OCI-LY7 (cell line): Measurements from ENCODE around the gene CTSH. TPM values are rescaled to one million over a fixed set of nuclear protein-coding genes. Genes with fewer than 3 reads are reported as not detected.

Experiments
- BruUV-seq: library from RNA; stranded (reverse); fragments of 400-500 nt; replicated peaks from 2 replicates; lab custom pipeline; 2021; lab: Mats Ljungman, UMichigan
- CTCF ChIA-PET: fragments of 300-600 bp; sonication (Branson Sonifier 250); formaldehyde crosslinking; loops from one replicate; lab custom pipeline; 2022; ENCODE audit warnings: antibody characterized with exemption; ENCODE audit not compliant: unreplicated experiment; lab: Charles Lee
- POLR2A ChIA-PET: fragments of 300-600 bp; sonication (Branson Sonifier 250); formaldehyde crosslinking; loops from one replicate; lab custom pipeline; 2022; ENCODE audit warnings: antibody characterized with exemption; lab: Charles Lee
- DNase-seq: peaks from one replicate; pipeline ENCODE4 v3.0.0-alpha.2; 2015; ENCODE audit warnings: low spot score
- H2AFZ ChIP-seq: fragments of 200-600 bp; sonication (generic), shearing (Covaris generic); 2 replicates; pipeline ENCODE4 v1.6.1; 2014; ENCODE audit warnings: mild to moderate bottlenecking, antibody characterized with exemption, low read length, moderate library complexity
- H3K27ac ChIP-seq: fragments of 200-600 bp; sonication (generic); 2 replicates; pipeline ENCODE4 v1.5.1; 2014; ENCODE audit warnings: mixed run types, low read depth, mild to moderate bottlenecking, moderate library complexity, low read length, inconsistent platforms; ENCODE audit not compliant: poor library complexity, severe bottlenecking
- H3K36me3 ChIP-seq: fragments of 200-600 bp; sonication (generic); 2 replicates; pipeline ENCODE4 v1.6.1; 2014; ENCODE audit warnings: mild to moderate bottlenecking, antibody characterized with exemption, low read length, moderate library complexity, mixed read lengths; ENCODE audit not compliant: insufficient read depth
- H3K4me1 ChIP-seq: fragments of 200-600 bp; sonication (generic); 2 replicates; pipeline ENCODE4 v1.5.1; 2014; ENCODE audit warnings: mild to moderate bottlenecking, low read length; ENCODE audit not compliant: insufficient read depth, poor library complexity, severe bottlenecking
- H3K4me2 ChIP-seq: fragments of 200-600 bp; sonication (generic); 2 replicates; pipeline ENCODE4 v1.6.1; 2014; ENCODE audit warnings: mild to moderate bottlenecking, low read length
- H3K4me3 ChIP-seq: fragments of 200-600 bp; sonication (generic); 2 replicates; pipeline ENCODE4 v1.5.1; 2014; ENCODE audit warnings: mild to moderate bottlenecking, low read depth, low read length; ENCODE audit not compliant: poor library complexity, severe bottlenecking
- H3K79me2 ChIP-seq: fragments of 200-600 bp; sonication (generic); 2 replicates; pipeline ENCODE4 v1.6.1; 2016; ENCODE audit warnings: low read depth, mild to moderate bottlenecking, low read length, moderate library complexity, mixed read lengths; ENCODE audit not compliant: insufficient read depth
- H3K9me2 ChIP-seq: fragments of 200-600 bp; sonication (generic); 2 replicates; pipeline ENCODE4 v1.6.1; 2016; ENCODE audit warnings: mild to moderate bottlenecking, low read length, mixed read lengths; ENCODE audit not compliant: insufficient read depth
- H3K9me3 ChIP-seq: fragments of 200-600 bp; sonication (generic); 2 replicates; pipeline ENCODE4 v1.6.1; 2014; ENCODE audit warnings: mild to moderate bottlenecking, mixed run types, low read length, mixed read lengths
- H4K20me1 ChIP-seq: fragments of 200-600 bp; sonication (generic); 2 replicates; pipeline ENCODE4 v1.6.1; 2014; ENCODE audit warnings: mild to moderate bottlenecking, antibody characterized with exemption, low read length, moderate library complexity, mixed read lengths; ENCODE audit not compliant: insufficient read depth
- EZH2phosphoT487 ChIP-seq: fragments of 200-600 bp; sonication (generic); IDR thresholded peaks from 2 replicates; pipeline ENCODE4 v1.6.1; 2018; ENCODE audit warnings: low read depth, borderline replicate concordance, mild to moderate bottlenecking, mixed run types, antibody characterized with exemption, low read length, moderate library complexity, mixed read lengths
- intact Hi-C: fragments of 100-400 bp; cut with micrococcal nuclease; formaldehyde crosslinking; loops from one replicate; pipeline ENCODE4 v1.10.0; 2022; ENCODE audit not compliant: unreplicated experiment
- total RNA-seq, 2 experiments: library from RNA; depleted of rRNA in 1 of 2; stranded (reverse); fragments of >200 nt in 1 of 2; shearing (Covaris generic) in 1 of 2; gene quantifications; 2 replicates each; pipeline ENCODE4 v1.2.3, GENCODE V29; 2014 to 2022
- TF ChIP-seq, protein P1 (sequence below): fragments of 200-600 bp; sonication (generic); conservative IDR thresholded peaks from 2 replicates; pipeline ENCODE4 v1.5.1; 2014; ENCODE audit warnings: mild to moderate bottlenecking, antibody characterized with exemption, low read length, moderate library complexity, mixed read lengths

The CTSH gene
- total RNA-seq, 2 experiments from 2014 or later, result 21.5 to 26.9 TPM

DNA sequence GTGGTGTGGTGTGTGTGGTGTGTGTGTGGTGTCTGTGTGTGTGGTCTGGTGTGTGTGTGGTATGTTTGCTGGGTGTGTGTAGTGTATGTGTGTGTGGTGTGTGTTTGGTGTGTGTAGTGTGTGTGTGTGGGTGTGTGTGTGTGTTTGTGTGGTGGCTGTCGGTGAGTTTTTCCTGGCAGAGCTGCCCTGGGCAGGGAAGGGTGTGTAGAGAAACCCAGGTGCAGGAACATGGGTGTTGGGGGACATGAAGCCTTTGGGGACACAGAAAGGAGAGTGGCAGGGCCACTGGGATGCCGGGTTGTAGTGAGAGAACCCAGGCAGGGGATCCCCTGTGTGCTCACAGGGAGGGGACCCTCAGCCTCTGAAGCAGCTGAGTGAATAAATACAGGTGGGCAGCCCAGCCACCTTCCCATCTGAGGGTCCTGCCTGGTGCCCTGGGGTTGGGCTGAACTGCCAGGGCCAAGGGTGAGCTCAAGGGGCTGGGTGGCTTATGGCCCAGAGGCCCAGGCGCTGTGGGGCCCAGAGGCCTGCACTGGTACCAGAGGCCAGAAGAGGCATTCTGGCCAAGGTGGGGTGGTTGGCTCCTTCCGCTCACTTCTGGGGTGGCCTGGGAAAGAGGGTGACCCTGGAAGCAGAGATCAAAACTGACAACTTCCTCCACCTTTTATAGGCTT is 48.5 kb upstream of the CTSH start:
- H3K9me2 ChIP-seq, result no peaks in the 10 kb centered on the region
- ChIA-PET CTCF (no interaction called here), POLR2A (interaction anchor here (0.6 kb wide), 1 partner anchor 11 kb away, joined by 3 read pairs; no protein-coding TSS in a partner anchor)

DNA sequence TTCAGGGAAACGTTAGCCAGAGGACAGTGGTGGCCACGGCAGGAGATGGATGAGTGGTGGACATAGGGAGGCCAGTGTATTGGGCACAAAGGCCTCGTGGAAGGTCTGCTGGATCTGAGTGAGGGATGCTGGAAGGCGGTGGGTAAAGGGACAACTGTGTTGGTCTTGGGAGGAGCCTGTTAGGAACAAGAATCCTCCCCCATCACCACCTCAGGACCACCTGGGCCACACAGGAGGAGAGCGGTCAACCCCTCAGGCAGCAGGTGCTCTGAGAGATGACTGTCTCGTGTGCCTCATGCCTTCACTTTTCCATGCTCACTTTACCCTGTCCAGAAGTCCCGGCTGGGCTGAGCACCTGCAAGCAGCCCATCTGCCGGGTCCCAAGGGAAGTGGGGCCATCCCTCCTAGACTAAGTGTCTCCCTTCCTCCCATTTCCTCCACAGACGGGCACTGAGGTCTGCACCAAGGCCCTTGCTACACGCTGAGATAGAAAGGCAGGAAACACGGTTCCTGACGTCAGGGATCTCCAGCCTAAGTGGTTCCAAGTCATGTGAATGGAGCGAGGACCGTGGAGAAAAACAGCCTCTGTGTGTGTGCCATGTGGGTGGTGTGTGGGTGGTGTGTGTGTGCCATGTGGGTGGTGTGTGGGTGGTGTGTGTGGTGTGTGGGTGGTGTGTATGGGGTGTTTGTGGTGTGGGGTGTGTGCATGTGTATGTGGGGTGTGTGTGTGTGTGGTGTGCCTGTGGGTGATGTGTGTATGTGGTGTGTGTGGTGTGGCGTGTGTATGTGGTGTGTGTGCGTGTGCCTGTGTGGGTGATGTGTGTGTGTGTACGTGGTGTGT is 47.8 kb upstream of the CTSH start:
- TF ChIP-seq EZH2phosphoT487, result no peak
- intact Hi-C loops, result no loop called here
- ChIA-PET POLR2A (interaction anchor here (0.6 kb wide), 1 partner anchor 11 kb away, joined by 3 read pairs; no protein-coding TSS in a partner anchor), CTCF (no interaction called here)
- H3K27ac ChIP-seq, result no peak overlapping the region
- no peaks in the 10 kb centered on the region for H4K20me1 ChIP-seq
- peaks cover 9% of the 10 kb centered on the region for H3K4me1 ChIP-seq
- no TSS peak for BruUV-seq
- H3K79me2 ChIP-seq, result no peaks in the 10 kb centered on the region
- no peaks in the 10 kb centered on the region for H3K9me3 ChIP-seq
- DNase-seq, result peak; percentile 24
- no peaks in the 10 kb centered on the region for H3K36me3 ChIP-seq
- H2AFZ ChIP-seq, result no peak overlapping the region
- no peaks in the 10 kb centered on the region for H3K9me2 ChIP-seq
- H3K4me3 ChIP-seq, result no peak overlapping the region
- no peak overlapping the region for H3K4me2 ChIP-seq

More for the DNA sequence above, 48.5 kb upstream of the CTSH start:
- intact Hi-C loops, result no loop called here
- DNase-seq, result no peak
- Histone ChIP-seq H3K79me2 (no peaks in the 10 kb centered on the region), H3K27ac (no peak overlapping the region), H3K9me3 (no peaks in the 10 kb centered on the region), H3K36me3 (no peaks in the 10 kb centered on the region), H3K4me1 (peaks cover 9% of the 10 kb centered on the region), H3K4me3 (no peak overlapping the region), H2AFZ (no peak overlapping the region), H3K4me2 (no peak overlapping the region), H4K20me1 (no peaks in the 10 kb centered on the region)
- TF ChIP-seq EZH2phosphoT487, result no peak
- TF ChIP-seq, protein P1, sequence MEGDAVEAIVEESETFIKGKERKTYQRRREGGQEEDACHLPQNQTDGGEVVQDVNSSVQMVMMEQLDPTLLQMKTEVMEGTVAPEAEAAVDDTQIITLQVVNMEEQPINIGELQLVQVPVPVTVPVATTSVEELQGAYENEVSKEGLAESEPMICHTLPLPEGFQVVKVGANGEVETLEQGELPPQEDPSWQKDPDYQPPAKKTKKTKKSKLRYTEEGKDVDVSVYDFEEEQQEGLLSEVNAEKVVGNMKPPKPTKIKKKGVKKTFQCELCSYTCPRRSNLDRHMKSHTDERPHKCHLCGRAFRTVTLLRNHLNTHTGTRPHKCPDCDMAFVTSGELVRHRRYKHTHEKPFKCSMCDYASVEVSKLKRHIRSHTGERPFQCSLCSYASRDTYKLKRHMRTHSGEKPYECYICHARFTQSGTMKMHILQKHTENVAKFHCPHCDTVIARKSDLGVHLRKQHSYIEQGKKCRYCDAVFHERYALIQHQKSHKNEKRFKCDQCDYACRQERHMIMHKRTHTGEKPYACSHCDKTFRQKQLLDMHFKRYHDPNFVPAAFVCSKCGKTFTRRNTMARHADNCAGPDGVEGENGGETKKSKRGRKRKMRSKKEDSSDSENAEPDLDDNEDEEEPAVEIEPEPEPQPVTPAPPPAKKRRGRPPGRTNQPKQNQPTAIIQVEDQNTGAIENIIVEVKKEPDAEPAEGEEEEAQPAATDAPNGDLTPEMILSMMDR, result no peak
- no TSS peak for BruUV-seq

DNA sequence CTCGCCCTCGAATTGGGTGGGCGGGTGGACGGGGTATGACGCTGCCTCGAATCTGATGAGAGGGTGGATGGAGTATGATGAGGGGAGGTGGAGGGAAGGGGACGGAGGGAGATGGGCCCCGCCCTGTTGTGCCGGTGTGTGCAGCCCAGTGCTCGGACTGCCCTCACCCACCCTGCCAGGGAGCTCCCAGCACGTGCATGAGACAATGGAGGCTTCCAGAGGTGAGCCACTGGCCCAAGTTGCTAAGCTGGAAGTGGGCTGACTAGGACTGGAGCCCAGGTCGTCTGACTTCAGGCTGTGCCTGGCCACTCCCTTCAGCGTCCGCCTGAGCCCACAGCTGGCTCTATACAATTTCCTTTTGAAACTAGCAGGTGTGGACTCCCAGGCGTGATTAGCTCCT is 47.0 kb upstream of the CTSH start:
- BruUV-seq, result no TSS peak
- Histone ChIP-seq H4K20me1 (no peaks in the 10 kb centered on the region), H3K9me3 (no peaks in the 10 kb centered on the region), H3K9me2 (no peaks in the 10 kb centered on the region), H3K4me2 (no peak overlapping the region), H3K4me3 (no peak overlapping the region), H2AFZ (no peak overlapping the region), H3K4me1 (peaks cover 9% of the 10 kb centered on the region), H3K27ac (no peak overlapping the region), H3K36me3 (no peaks in the 10 kb centered on the region), H3K79me2 (no peaks in the 10 kb centered on the region)
- ChIA-PET CTCF (no interaction called here), POLR2A (no interaction called here)
- intact Hi-C loops, result no loop called here
- no peak for TF ChIP-seq EZH2phosphoT487
- TF ChIP-seq, protein P1, result no peak
- no peak for DNase-seq
